Measurements from ENCODE around the gene PSMB7.

PSMB7 gene

DNA sequence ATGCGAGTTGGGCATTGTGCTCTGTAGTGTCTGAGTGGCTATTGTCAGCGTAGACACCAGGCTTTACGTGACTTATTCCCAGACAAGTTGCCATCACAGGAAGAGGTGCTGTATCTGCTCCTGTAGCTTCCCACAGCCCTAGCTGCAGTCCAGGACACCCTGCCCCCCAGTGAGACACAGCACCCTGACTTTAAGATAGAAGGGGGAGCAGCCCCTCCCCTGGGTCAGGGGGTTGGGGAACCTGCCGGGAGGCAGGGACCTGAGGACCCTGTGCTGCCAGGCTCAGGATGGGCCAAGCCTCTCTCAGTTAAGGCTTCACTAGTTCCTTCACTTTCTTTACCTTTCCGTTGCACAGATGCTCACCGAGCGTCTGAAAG lies 82.1 kb downstream of the PSMB7 start:
- no peak for TF ChIP-seq CTCF (conservative IDR thresholded peaks at IDR 0.05; ENCODE audit: low read depth, low read length)

GRCh38 chr9:124332361-124333202 lies 82.7 kb downstream of the PSMB7 start:
- DNase-seq (ENCODE audit: low read depth) = no peak
- TF ChIP-seq CTCF (conservative IDR thresholded peaks at IDR 0.05; ENCODE audit: low read depth, low read length) = no peak
- H3K4me3 ChIP-seq (ENCODE audit: low read length) = no peak overlapping the region

More for the DNA sequence above, 82.1 kb downstream of the PSMB7 start:
- H3K4me3 ChIP-seq (ENCODE audit: low read length) = no peak overlapping the region
- DNase-seq (ENCODE audit: low read depth) = no peak

DNA sequence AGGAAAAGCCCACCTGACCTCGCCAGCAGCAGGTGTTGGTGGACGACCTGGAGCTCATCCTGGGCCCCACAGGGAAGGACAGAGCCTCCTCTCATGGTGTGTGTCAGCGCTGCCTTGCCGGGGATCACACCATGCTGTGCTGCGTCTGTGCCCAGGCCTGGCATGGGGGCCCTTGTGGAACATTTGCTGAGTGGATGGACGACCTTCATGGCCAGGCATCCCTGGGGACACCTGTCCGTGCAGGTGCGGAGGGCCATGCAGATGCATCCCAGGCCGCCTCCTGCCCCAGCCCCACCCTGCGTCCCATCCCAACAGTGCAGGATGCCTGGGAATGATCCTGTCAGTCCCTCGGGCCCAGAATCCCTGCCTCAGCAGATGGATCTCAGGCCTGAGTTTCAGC lies 83.7 kb downstream of the PSMB7 start:
- TF ChIP-seq CTCF (conservative IDR thresholded peaks at IDR 0.05; ENCODE audit: low read depth, low read length) = no peak
- no peak overlapping the region for H3K4me3 ChIP-seq (ENCODE audit: low read length)
- no peak for DNase-seq (ENCODE audit: low read depth)

- TF ChIP-seq CTCF (conservative IDR thresholded peaks at IDR 0.05; ENCODE audit: low read depth, low read length) = no peak
- no peak for DNase-seq (ENCODE audit: low read depth)
- no peak overlapping the region for H3K4me3 ChIP-seq (ENCODE audit: low read length)
Measured at GRCh38 chr9:124330011-124330697, 85.1 kb downstream of the PSMB7 start.

GRCh38 chr9:124329206-124329792 lies 85.9 kb downstream of the PSMB7 start:
- no peak for TF ChIP-seq CTCF (conservative IDR thresholded peaks at IDR 0.05; ENCODE audit: low read depth, low read length)
- no peak overlapping the region for H3K4me3 ChIP-seq (ENCODE audit: low read length)
- DNase-seq (ENCODE audit: low read depth) = no peak

DNA sequence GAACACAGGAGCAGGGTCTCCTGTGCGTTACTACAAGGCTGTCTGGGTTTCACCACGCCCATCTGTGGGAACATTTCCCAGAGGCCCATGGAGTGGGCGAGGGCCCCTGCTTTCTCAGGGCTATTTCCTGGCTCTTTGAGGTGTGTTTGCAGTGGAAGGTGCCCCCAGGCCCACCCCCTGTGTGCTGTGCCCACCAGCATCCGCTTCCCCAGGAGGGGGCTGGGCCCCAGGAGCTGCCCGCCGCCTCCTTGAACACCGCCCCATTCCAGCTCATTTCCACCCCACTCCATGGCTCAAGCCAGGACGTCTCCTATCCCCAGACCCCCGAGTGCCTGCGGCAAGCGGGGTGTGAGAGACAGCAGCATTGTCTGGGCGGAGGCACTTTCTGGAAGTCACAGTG lies 87.0 kb downstream of the PSMB7 start:
- no peak for DNase-seq (ENCODE audit: low read depth)
- H3K4me3 ChIP-seq (ENCODE audit: low read length) = no peak overlapping the region
- no peak for TF ChIP-seq CTCF (conservative IDR thresholded peaks at IDR 0.05; ENCODE audit: low read depth, low read length)
